ENCODE measurements around the gene EDEM1. TPM values are rescaled to one million over a fixed set of nuclear protein-coding genes. Genes with fewer than 3 reads are reported as not detected.
A peak's percentile ranks its signal among the peaks of the same experiment; 100 is the strongest.
"Not testable (repeated sequence)": the region's sequence is repeated elsewhere in the genome, so short reads cannot be mapped to it uniquely, and the experiment has no call there.

Gene EDEM1
- total and polyA plus RNA-seq, 2 donors = 31.7 to 59.1 TPM

DNA sequence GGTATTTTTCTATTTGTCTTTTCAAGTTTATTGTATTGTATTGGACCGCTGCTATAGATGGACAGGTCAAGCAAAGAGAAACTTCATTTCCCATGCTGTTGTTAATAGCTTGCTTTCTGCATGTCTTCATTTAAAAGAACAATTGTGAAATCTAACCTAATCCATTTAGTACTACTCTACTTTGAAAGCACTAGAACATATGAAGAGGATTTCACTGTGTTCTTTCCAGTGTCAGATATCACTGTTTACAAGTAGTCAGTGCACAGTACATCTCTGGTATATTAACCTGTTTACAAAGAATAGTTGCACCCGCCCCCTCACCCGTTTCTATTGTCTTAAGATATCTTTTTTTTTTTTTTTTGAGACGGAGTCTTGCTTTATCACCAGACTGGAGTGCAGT is 21.8 kb upstream of the EDEM1 start:
- DNase-seq (ENCODE audit: low read depth in 6 of 9, low spot score in 9 of 9) = no peak
- Histone ChIP-seq H3K27ac (ENCODE audit: low read depth in 1 of 2, low read length in 1 of 2) (no peak overlapping the region), H3K4me3 (ENCODE audit: low read length in 2 of 2) (no peak overlapping the region), H3K27me3 (ENCODE audit: control insufficient read depth in 2 of 2, insufficient read depth in 1 of 2, low read length in 1 of 2) (no peaks in the 10 kb centered on the region), H3K4me1 (ENCODE audit: control insufficient read depth in 2 of 2, insufficient read depth in 2 of 2, low read length in 2 of 2) (peaks cover 15 to 17% of the 10 kb centered on the region in 2 donors), H3K36me3 (ENCODE audit: control insufficient read depth in 2 of 2, insufficient read depth in 2 of 2, low read length in 1 of 2) (no peaks in the 10 kb centered on the region), H3K9me3 (ENCODE audit: control insufficient read depth in 2 of 2, insufficient read depth in 1 of 2, low read length in 1 of 2) (no peaks in the 10 kb centered on the region)
- WGBS = 97% methylated on average over 4 of the region's 4 CpGs

DNA sequence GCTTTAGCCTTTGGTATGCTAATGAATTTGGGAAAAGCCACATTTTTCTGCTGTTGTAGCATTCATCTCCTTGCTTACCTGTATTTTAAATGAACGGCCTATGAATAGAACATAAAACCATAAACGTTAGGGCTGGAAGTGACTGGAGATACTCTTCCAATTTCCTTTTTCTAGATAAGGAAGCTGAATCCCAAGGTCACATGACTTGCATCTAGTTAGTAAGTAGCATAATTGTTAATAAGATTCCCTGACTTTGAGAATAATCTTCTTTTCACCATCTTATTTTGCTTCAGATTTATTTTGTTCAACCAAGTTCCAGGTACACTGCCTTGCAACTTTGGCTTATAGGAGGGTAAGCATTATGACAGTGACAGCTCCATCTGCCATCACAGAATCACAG is 20.7 kb upstream of the EDEM1 start:
- H3K4me1 ChIP-seq (ENCODE audit: control insufficient read depth in 2 of 2, insufficient read depth in 2 of 2, low read length in 2 of 2) = peaks cover 4 to 9% of the 10 kb centered on the region in 2 donors
- H3K4me3 ChIP-seq (ENCODE audit: low read length in 2 of 2) = no peak overlapping the region
- no peaks in the 10 kb centered on the region for H3K9me3 ChIP-seq (ENCODE audit: control insufficient read depth in 2 of 2, insufficient read depth in 1 of 2, low read length in 1 of 2)
- peaks cover 0 to 10% of the 10 kb centered on the region in 2 donors for H3K36me3 ChIP-seq (ENCODE audit: control insufficient read depth in 2 of 2, insufficient read depth in 2 of 2, low read length in 1 of 2)
- no peak overlapping the region for H3K27ac ChIP-seq (ENCODE audit: low read depth in 1 of 2, low read length in 1 of 2)
- WGBS = 96% methylated on average over 2 of the region's 2 CpGs
- DNase-seq (ENCODE audit: low read depth in 6 of 9, low spot score in 9 of 9) = no peak
- no peaks in the 10 kb centered on the region for H3K27me3 ChIP-seq (ENCODE audit: control insufficient read depth in 2 of 2, insufficient read depth in 1 of 2, low read length in 1 of 2)

DNA sequence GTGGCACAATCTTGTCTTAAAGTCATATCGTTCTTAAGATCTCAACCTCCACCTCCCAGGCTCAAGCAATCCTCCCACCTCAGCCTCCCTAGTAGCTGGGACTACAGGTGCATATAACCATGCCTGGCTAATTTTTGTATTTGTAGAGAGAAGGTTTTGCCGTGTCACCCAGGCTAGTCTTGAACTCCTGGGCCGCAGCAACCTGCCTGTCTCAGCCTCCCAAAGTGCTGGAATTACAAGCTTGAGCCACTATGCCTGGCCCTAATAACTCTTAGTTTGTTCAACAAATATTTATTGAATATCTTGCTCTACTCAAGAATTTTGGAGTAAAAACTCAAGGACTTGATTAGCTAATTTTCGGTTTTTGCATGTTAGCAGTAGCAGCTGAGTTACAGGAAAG is 19.4 kb upstream of the EDEM1 start:
- Histone ChIP-seq H3K4me1 (ENCODE audit: control insufficient read depth in 2 of 2, insufficient read depth in 2 of 2, low read length in 2 of 2) (no peaks in the 10 kb centered on the region), H3K36me3 (ENCODE audit: control insufficient read depth in 2 of 2, insufficient read depth in 2 of 2, low read length in 1 of 2) (peaks cover 5 to 22% of the 10 kb centered on the region in 2 donors), H3K4me3 (ENCODE audit: low read length in 2 of 2) (no peak overlapping the region), H3K27ac (ENCODE audit: low read depth in 1 of 2, low read length in 1 of 2) (no peak overlapping the region), H3K9me3 (ENCODE audit: control insufficient read depth in 2 of 2, insufficient read depth in 1 of 2, low read length in 1 of 2) (no peaks in the 10 kb centered on the region), H3K27me3 (ENCODE audit: control insufficient read depth in 2 of 2, insufficient read depth in 1 of 2, low read length in 1 of 2) (no peaks in the 10 kb centered on the region)
- DNase-seq (ENCODE audit: low read depth in 6 of 9, low spot score in 9 of 9) = no peak
- WGBS = over 99% methylated on average over 4 of the region's 4 CpGs

DNA sequence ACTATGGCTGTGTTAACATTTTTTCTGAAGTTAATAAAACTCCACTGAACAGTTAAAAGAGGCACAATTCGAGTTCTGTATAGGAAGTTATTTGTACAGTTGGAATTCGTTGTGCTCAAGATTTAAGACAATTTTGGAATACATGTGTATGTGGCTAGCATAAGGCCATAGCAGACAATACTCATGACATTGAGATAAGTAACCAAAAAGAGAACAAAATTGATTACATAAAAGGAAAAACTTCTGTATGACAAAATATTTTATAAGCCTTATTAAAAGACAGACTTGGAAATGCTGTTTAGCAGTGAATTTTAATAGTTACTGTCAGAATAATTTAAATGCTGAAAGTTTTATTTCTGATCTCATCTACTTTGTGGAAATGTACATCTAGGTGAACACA is 17.7 kb upstream of the EDEM1 start:
- no peaks in the 10 kb centered on the region for H3K9me3 ChIP-seq (ENCODE audit: control insufficient read depth in 2 of 2, insufficient read depth in 1 of 2, low read length in 1 of 2)
- no peak overlapping the region for H3K27ac ChIP-seq (ENCODE audit: low read depth in 1 of 2, low read length in 1 of 2)
- H3K36me3 ChIP-seq (ENCODE audit: control insufficient read depth in 2 of 2, insufficient read depth in 2 of 2, low read length in 1 of 2) = peaks cover 8 to 37% of the 10 kb centered on the region in 2 donors
- 42% methylated on average over 2 of the region's 2 CpGs for WGBS
- H3K4me3 ChIP-seq (ENCODE audit: low read length in 2 of 2) = no peak overlapping the region
- DNase-seq (ENCODE audit: low read depth in 6 of 9, low spot score in 9 of 9) = no peak
- H3K27me3 ChIP-seq (ENCODE audit: control insufficient read depth in 2 of 2, insufficient read depth in 1 of 2, low read length in 1 of 2) = no peaks in the 10 kb centered on the region
- no peaks in the 10 kb centered on the region for H3K4me1 ChIP-seq (ENCODE audit: control insufficient read depth in 2 of 2, insufficient read depth in 2 of 2, low read length in 2 of 2)

DNA sequence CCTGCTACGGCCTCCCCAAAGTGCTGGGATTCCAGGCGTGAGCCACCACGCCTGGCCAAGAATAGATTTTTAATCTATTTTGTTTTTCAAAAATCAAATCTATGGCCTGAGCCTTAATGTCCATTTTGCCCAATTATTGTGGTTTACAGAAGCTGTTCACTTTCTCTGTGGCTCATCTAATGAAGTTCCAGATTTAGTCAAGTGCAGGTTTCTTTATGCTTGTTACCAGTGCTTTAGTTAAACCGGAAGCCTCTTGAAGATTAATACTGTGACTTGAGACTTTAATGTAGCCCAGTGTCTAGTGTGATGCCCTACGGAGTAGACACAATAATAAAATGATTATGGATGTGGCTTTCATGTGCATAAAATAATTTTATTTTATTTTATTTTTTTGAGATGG is 16.5 kb upstream of the EDEM1 start:
- Histone ChIP-seq H3K27ac (ENCODE audit: low read depth in 1 of 2, low read length in 1 of 2) (no peak overlapping the region), H3K4me1 (ENCODE audit: control insufficient read depth in 2 of 2, insufficient read depth in 2 of 2, low read length in 2 of 2) (no peaks in the 10 kb centered on the region), H3K36me3 (ENCODE audit: control insufficient read depth in 2 of 2, insufficient read depth in 2 of 2, low read length in 1 of 2) (peaks cover 8 to 47% of the 10 kb centered on the region in 2 donors), H3K27me3 (ENCODE audit: control insufficient read depth in 2 of 2, insufficient read depth in 1 of 2, low read length in 1 of 2) (no peaks in the 10 kb centered on the region), H3K4me3 (ENCODE audit: low read length in 2 of 2) (no peak overlapping the region), H3K9me3 (ENCODE audit: control insufficient read depth in 2 of 2, insufficient read depth in 1 of 2, low read length in 1 of 2) (no peaks in the 10 kb centered on the region)
- 88% methylated on average over 5 of the region's 5 CpGs for WGBS
- no peak for DNase-seq (ENCODE audit: low read depth in 6 of 9, low spot score in 9 of 9)

DNA sequence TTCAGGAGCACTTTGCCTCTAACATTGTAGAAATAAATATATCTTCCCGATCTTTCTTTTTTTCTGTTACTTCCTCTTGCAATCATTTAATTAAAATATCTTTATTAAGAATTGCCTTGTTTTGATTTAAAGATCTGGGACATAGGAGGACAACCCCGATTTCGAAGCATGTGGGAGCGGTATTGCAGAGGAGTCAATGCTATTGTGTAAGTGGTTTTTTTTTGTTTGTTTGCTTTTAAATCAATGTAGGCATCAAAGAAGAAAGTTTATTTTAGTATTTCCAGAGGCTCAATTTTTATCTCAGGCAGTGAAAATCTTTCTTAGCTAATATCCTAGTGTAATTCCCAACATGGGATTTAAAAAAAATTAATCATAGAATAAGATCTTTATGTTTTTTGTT is 15.5 kb upstream of the EDEM1 start:
- DNase-seq (ENCODE audit: low read depth in 6 of 9, low spot score in 9 of 9) = no peak
- H3K36me3 ChIP-seq (ENCODE audit: control insufficient read depth in 2 of 2, insufficient read depth in 2 of 2, low read length in 1 of 2) = peaks cover 12 to 55% of the 10 kb centered on the region in 2 donors
- WGBS = 98% methylated on average over 4 of the region's 4 CpGs
- H3K27me3 ChIP-seq (ENCODE audit: control insufficient read depth in 2 of 2, insufficient read depth in 1 of 2, low read length in 1 of 2) = no peaks in the 10 kb centered on the region
- H3K4me1 ChIP-seq (ENCODE audit: control insufficient read depth in 2 of 2, insufficient read depth in 2 of 2, low read length in 2 of 2) = no peaks in the 10 kb centered on the region
- H3K9me3 ChIP-seq (ENCODE audit: control insufficient read depth in 2 of 2, insufficient read depth in 1 of 2, low read length in 1 of 2) = no peaks in the 10 kb centered on the region
- H3K4me3 ChIP-seq (ENCODE audit: low read length in 2 of 2) = no peak overlapping the region
- no peak overlapping the region for H3K27ac ChIP-seq (ENCODE audit: low read depth in 1 of 2, low read length in 1 of 2)

DNA sequence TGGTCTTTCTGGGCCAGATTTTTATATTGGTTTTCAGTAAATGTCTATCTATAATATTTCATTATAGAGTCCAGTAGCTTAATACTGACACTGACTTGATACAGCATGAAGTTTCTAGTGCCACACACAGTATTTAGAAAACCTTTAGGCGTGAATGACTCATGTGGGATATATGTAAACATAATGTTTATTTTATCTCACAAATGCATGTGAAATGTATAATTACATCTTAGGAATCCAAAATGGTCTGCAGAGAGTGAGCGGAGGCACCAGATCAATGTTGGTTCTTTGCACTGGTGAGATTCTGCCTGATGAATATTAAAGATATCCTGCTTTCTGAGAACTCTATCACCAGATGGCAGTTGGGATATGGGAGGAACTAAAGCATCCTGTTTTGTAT is 8.5 kb upstream of the EDEM1 start:
- not testable (repeated sequence) for DNase-seq (ENCODE audit: low read depth in 6 of 9, low spot score in 9 of 9); H3K9me3 ChIP-seq (ENCODE audit: control insufficient read depth in 2 of 2, insufficient read depth in 1 of 2, low read length in 1 of 2); H3K27me3 ChIP-seq (ENCODE audit: control insufficient read depth in 2 of 2, insufficient read depth in 1 of 2, low read length in 1 of 2); H3K4me3 ChIP-seq (ENCODE audit: low read length in 2 of 2)
- Histone ChIP-seq H3K36me3 (ENCODE audit: control insufficient read depth in 2 of 2, insufficient read depth in 2 of 2, low read length in 1 of 2) (peaks cover 3 to 53% of the 10 kb centered on the region in 2 donors), H3K4me1 (ENCODE audit: control insufficient read depth in 2 of 2, insufficient read depth in 2 of 2, low read length in 2 of 2) (peaks cover 30 to 44% of the 10 kb centered on the region in 2 donors), H3K27ac (ENCODE audit: low read depth in 1 of 2, low read length in 1 of 2) (peak overlapping the region in 1 of 2 donors; percentile 45)
- WGBS = 92% methylated on average over 2 of the region's 2 CpGs

DNA sequence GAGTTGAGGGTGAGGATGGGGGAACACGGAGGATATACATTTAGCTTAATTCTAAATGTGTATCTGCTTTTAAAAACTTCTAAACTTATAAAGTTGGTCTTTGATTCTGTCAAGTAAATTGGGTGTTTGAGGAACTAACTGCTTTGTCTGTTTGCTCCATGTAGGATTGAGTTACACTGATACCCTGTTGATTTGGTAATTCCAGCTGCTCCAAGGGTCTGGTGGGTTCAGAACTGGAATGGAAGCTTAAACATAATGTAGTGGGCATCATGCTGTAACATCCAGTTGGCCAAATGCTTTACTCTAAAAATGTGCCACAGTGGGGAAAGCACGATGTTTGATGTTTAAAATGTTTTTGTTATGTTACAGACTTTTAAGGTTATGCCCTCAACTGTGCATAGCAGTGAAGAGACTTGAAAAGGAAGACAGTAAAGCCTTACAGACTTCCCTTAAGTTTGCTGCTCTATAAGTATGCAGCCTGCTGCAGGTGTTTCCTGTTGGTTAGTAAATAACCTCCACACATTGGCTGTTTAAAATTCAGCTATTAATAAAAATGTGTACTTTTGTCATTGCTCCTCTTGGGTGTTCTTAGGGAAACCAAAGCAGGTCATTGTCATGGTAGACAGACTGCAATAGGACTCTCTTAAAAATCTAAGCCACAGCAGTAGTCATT is 5.9 kb upstream of the EDEM1 start:
- H3K4me3 ChIP-seq (ENCODE audit: low read length in 2 of 2) = peak overlapping the region; percentile 10 to 32
- H3K36me3 ChIP-seq (ENCODE audit: control insufficient read depth in 2 of 2, insufficient read depth in 2 of 2, low read length in 1 of 2) = peaks cover 0 to 33% of the 10 kb centered on the region in 2 donors
- WGBS = 8% methylated on average over 2 of the region's 2 CpGs
- no peaks in the 10 kb centered on the region for H3K27me3 ChIP-seq (ENCODE audit: control insufficient read depth in 2 of 2, insufficient read depth in 1 of 2, low read length in 1 of 2)
- H3K9me3 ChIP-seq (ENCODE audit: control insufficient read depth in 2 of 2, insufficient read depth in 1 of 2, low read length in 1 of 2) = peaks cover 0 to 3% of the 10 kb centered on the region in 2 donors
- H3K4me1 ChIP-seq (ENCODE audit: control insufficient read depth in 2 of 2, insufficient read depth in 2 of 2, low read length in 2 of 2) = peaks cover 47 to 68% of the 10 kb centered on the region in 2 donors
- DNase-seq (ENCODE audit: low read depth in 6 of 9, low spot score in 9 of 9) = peak in 4 of 9 donors; percentile 79 to 93 (median 80)
- peak overlapping the region; percentile 95 to 97 for H3K27ac ChIP-seq (ENCODE audit: low read depth in 1 of 2, low read length in 1 of 2)

GRCh38 chr3:5183714-5184113 is 3.8 kb upstream of the EDEM1 start:
- H3K9me3 ChIP-seq (ENCODE audit: control insufficient read depth in 2 of 2, insufficient read depth in 1 of 2, low read length in 1 of 2); H3K27me3 ChIP-seq (ENCODE audit: control insufficient read depth in 2 of 2, insufficient read depth in 1 of 2, low read length in 1 of 2); DNase-seq (ENCODE audit: low read depth in 6 of 9, low spot score in 9 of 9); H3K4me3 ChIP-seq (ENCODE audit: low read length in 2 of 2): not testable (repeated sequence)
- H3K4me1 ChIP-seq (ENCODE audit: control insufficient read depth in 2 of 2, insufficient read depth in 2 of 2, low read length in 2 of 2) = peaks cover 44 to 59% of the 10 kb centered on the region in 2 donors
- H3K27ac ChIP-seq (ENCODE audit: low read depth in 1 of 2, low read length in 1 of 2) = peak overlapping the region in 1 of 2 donors; percentile 97
- WGBS = 98% methylated on average over 12 of the region's 12 CpGs
- peaks cover 0 to 16% of the 10 kb centered on the region in 2 donors for H3K36me3 ChIP-seq (ENCODE audit: control insufficient read depth in 2 of 2, insufficient read depth in 2 of 2, low read length in 1 of 2)
